ENCODE results near the gene RALGPS1. TPM values are rescaled to one million over a fixed set of nuclear protein-coding genes. Genes with fewer than 3 reads are reported as not detected.

RALGPS1 gene
- total and polyA plus RNA-seq, 2 of the 8 experiments (the other 6 are each of a cell fraction or from before 2014, with no cell fraction given), result 20.0 to 23.5 TPM

- TF ChIP-seq, protein P1, sequence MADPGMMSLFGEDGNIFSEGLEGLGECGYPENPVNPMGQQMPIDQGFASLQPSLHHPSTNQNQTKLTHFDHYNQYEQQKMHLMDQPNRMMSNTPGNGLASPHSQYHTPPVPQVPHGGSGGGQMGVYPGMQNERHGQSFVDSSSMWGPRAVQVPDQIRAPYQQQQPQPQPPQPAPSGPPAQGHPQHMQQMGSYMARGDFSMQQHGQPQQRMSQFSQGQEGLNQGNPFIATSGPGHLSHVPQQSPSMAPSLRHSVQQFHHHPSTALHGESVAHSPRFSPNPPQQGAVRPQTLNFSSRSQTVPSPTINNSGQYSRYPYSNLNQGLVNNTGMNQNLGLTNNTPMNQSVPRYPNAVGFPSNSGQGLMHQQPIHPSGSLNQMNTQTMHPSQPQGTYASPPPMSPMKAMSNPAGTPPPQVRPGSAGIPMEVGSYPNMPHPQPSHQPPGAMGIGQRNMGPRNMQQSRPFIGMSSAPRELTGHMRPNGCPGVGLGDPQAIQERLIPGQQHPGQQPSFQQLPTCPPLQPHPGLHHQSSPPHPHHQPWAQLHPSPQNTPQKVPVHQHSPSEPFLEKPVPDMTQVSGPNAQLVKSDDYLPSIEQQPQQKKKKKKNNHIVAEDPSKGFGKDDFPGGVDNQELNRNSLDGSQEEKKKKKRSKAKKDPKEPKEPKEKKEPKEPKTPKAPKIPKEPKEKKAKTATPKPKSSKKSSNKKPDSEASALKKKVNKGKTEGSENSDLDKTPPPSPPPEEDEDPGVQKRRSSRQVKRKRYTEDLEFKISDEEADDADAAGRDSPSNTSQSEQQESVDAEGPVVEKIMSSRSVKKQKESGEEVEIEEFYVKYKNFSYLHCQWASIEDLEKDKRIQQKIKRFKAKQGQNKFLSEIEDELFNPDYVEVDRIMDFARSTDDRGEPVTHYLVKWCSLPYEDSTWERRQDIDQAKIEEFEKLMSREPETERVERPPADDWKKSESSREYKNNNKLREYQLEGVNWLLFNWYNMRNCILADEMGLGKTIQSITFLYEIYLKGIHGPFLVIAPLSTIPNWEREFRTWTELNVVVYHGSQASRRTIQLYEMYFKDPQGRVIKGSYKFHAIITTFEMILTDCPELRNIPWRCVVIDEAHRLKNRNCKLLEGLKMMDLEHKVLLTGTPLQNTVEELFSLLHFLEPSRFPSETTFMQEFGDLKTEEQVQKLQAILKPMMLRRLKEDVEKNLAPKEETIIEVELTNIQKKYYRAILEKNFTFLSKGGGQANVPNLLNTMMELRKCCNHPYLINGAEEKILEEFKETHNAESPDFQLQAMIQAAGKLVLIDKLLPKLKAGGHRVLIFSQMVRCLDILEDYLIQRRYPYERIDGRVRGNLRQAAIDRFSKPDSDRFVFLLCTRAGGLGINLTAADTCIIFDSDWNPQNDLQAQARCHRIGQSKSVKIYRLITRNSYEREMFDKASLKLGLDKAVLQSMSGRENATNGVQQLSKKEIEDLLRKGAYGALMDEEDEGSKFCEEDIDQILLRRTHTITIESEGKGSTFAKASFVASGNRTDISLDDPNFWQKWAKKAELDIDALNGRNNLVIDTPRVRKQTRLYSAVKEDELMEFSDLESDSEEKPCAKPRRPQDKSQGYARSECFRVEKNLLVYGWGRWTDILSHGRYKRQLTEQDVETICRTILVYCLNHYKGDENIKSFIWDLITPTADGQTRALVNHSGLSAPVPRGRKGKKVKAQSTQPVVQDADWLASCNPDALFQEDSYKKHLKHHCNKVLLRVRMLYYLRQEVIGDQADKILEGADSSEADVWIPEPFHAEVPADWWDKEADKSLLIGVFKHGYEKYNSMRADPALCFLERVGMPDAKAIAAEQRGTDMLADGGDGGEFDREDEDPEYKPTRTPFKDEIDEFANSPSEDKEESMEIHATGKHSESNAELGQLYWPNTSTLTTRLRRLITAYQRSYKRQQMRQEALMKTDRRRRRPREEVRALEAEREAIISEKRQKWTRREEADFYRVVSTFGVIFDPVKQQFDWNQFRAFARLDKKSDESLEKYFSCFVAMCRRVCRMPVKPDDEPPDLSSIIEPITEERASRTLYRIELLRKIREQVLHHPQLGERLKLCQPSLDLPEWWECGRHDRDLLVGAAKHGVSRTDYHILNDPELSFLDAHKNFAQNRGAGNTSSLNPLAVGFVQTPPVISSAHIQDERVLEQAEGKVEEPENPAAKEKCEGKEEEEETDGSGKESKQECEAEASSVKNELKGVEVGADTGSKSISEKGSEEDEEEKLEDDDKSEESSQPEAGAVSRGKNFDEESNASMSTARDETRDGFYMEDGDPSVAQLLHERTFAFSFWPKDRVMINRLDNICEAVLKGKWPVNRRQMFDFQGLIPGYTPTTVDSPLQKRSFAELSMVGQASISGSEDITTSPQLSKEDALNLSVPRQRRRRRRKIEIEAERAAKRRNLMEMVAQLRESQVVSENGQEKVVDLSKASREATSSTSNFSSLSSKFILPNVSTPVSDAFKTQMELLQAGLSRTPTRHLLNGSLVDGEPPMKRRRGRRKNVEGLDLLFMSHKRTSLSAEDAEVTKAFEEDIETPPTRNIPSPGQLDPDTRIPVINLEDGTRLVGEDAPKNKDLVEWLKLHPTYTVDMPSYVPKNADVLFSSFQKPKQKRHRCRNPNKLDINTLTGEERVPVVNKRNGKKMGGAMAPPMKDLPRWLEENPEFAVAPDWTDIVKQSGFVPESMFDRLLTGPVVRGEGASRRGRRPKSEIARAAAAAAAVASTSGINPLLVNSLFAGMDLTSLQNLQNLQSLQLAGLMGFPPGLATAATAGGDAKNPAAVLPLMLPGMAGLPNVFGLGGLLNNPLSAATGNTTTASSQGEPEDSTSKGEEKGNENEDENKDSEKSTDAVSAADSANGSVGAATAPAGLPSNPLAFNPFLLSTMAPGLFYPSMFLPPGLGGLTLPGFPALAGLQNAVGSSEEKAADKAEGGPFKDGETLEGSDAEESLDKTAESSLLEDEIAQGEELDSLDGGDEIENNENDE (IDR thresholded peaks at IDR 0.05; ENCODE audit: insufficient replicate concordance, low read length), result no peak
- TF ChIP-seq, protein P2, sequence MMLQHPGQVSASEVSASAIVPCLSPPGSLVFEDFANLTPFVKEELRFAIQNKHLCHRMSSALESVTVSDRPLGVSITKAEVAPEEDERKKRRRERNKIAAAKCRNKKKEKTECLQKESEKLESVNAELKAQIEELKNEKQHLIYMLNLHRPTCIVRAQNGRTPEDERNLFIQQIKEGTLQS (IDR thresholded peaks at IDR 0.05; ENCODE audit: insufficient read depth, low read depth, low read length), result no peak
- TF ChIP-seq CEBPB (IDR thresholded peaks at IDR 0.05; ENCODE audit: low read depth, low read length) (no peak), MAFK (IDR thresholded peaks at IDR 0.05; ENCODE audit: low read depth, low read length) (no peak), CTCF (IDR thresholded peaks at IDR 0.05; ENCODE audit: control extremely low read depth in 1 of 3, insufficient read depth in 1 of 3, low read depth in 1 of 3, low read length in 3 of 3) (no peak), POLR2AphosphoS5 (IDR thresholded peaks at IDR 0.05; ENCODE audit: low read depth, low read length) (no peak), FOSL1 (IDR thresholded peaks at IDR 0.05; ENCODE audit: insufficient read depth, low read depth, low read length) (no peak), NRF1 (IDR thresholded peaks at IDR 0.05; ENCODE audit: low read depth, low read length) (no peak)
Observed at GRCh38 chr9:127055745-127056402, 141.3 kb downstream of the RALGPS1 start (continued).

All from H1 (cell line).